ENCODE results near the gene SHOC2. TPM values are rescaled to one million over a fixed set of nuclear protein-coding genes. Genes with fewer than 3 reads are reported as not detected.

Gene SHOC2
- total RNA-seq, 1 experiment from 2014 or later = 23.7 TPM

- TF ChIP-seq, protein P1, sequence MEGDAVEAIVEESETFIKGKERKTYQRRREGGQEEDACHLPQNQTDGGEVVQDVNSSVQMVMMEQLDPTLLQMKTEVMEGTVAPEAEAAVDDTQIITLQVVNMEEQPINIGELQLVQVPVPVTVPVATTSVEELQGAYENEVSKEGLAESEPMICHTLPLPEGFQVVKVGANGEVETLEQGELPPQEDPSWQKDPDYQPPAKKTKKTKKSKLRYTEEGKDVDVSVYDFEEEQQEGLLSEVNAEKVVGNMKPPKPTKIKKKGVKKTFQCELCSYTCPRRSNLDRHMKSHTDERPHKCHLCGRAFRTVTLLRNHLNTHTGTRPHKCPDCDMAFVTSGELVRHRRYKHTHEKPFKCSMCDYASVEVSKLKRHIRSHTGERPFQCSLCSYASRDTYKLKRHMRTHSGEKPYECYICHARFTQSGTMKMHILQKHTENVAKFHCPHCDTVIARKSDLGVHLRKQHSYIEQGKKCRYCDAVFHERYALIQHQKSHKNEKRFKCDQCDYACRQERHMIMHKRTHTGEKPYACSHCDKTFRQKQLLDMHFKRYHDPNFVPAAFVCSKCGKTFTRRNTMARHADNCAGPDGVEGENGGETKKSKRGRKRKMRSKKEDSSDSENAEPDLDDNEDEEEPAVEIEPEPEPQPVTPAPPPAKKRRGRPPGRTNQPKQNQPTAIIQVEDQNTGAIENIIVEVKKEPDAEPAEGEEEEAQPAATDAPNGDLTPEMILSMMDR (conservative IDR thresholded peaks at IDR 0.05) = no peak
- Histone ChIP-seq H3K4ac (ENCODE audit: low read depth, low read length) (no peak overlapping the region), H2BK120ac (ENCODE audit: low read depth, low read length, poor library complexity, severe bottlenecking) (no peak overlapping the region), H3K9ac (ENCODE audit: extremely low read depth, insufficient read length, low read length) (no peak overlapping the region), H3K79me2 (ENCODE audit: insufficient read depth, low read length) (no peaks in the 10 kb centered on the region), H2BK15ac (ENCODE audit: low read depth, low read length) (no peak overlapping the region), H3K23ac (ENCODE audit: insufficient read length, low read depth, low read length) (no peak overlapping the region), H4K20me1 (ENCODE audit: control insufficient read depth, insufficient read depth, insufficient read length) (no peaks in the 10 kb centered on the region), H4K91ac (ENCODE audit: insufficient read length, low read depth, low read length) (no peak overlapping the region), H3K4me2 (ENCODE audit: insufficient read depth, insufficient read length, low read length) (no peak overlapping the region), H2AK5ac (ENCODE audit: insufficient read length, low read length) (no peak overlapping the region), H3K9me3 (ENCODE audit: control insufficient read depth, low read depth, low read length) (no peaks in the 10 kb centered on the region), H3K14ac (ENCODE audit: insufficient read depth, low read length) (no peak overlapping the region), H2BK12ac (ENCODE audit: insufficient read length, low read depth, low read length) (no peak overlapping the region), H2BK5ac (ENCODE audit: insufficient read length, low read length) (no peak overlapping the region), H2AFZ (ENCODE audit: low read length) (no peak overlapping the region), H3K56ac (ENCODE audit: insufficient read length, low read depth, low read length) (no peak overlapping the region), H3K27me3 (ENCODE audit: insufficient read depth, low read length) (no peaks in the 10 kb centered on the region), H3K23me2 (ENCODE audit: insufficient read length, low read depth, low read length, poor library complexity, severe bottlenecking) (no peaks in the 10 kb centered on the region), H3K79me1 (ENCODE audit: insufficient read depth, low read depth, low read length, poor library complexity, severe bottlenecking) (no peaks in the 10 kb centered on the region), H3K4me1 (ENCODE audit: insufficient read depth, low read length) (peaks cover 4% of the 10 kb centered on the region; the same call in 1 of the 2 replicates), H3K27ac (ENCODE audit: insufficient read length, low read depth, low read length) (no peak overlapping the region), H3K18ac (ENCODE audit: insufficient read length, low read depth, low read length) (no peak overlapping the region), H3T11ph (ENCODE audit: low read length) (no peak overlapping the region), H4K8ac (replicated peaks; ENCODE audit: insufficient read length, low read depth, low read length) (no peak overlapping the region), H2BK20ac (ENCODE audit: low read depth, low read length, poor library complexity, severe bottlenecking) (no peak overlapping the region), H4K5ac (ENCODE audit: insufficient read length, low read depth, low read length) (no peak overlapping the region)
- no peak for DNase-seq
- no peak overlapping the region for H3K27ac Mint-ChIP-seq
- peaks cover 0 to 6% (median 0%) of the 10 kb centered on the region in 3 experiments; a peak in 1 of 7 replicates for H3K36me3 Mint-ChIP-seq (ENCODE audit: insufficient read depth in 1 of 3, low read depth in 3 of 3)
- H3K9me3 Mint-ChIP-seq = no peaks in the 10 kb centered on the region
- H3K4me3 Mint-ChIP-seq = no peak overlapping the region
- no CpG with 5 or more reads among the region's 3 CpGs for WGBS (ENCODE audit: extremely low coverage, insufficient read length, low lambda C conversion rate)
- peaks cover 16 to 25% of the 10 kb centered on the region in 2 experiments for H3K4me1 Mint-ChIP-seq
- H3K27me3 Mint-ChIP-seq (ENCODE audit: low read depth) = no peaks in the 10 kb centered on the region
These were observed 7.0 kb upstream of the SHOC2 start for GRCh38 chr10:110912374-110912773.
